Hepatocyte (in vitro differentiated cells): ENCODE measurements around the gene CREB5.

Experiments
- CTCF ChIP-seq: fragments of 200-600 bp; sonication (generic); IDR thresholded peaks from 2 replicates; pipeline ENCODE4 v1.5.1; 2016; ENCODE audit warnings: antibody characterized with exemption, mild to moderate bottlenecking; ENCODE audit not compliant: poor library complexity
- EZH2 ChIP-seq: fragments of 200-600 bp; sonication (generic); IDR thresholded peaks from 2 replicates; pipeline ENCODE4 v1.6.1; 2016; ENCODE audit warnings: antibody characterized with exemption, mild to moderate bottlenecking, borderline replicate concordance

- no peak for TF ChIP-seq CTCF
- TF ChIP-seq EZH2: no peak
Measured at GRCh38 chr7:28556025-28556424, 143.7 kb downstream of the CREB5 start.
